ENCODE measurements around the gene DYRK3. TPM values are rescaled to one million over a fixed set of nuclear protein-coding genes. Genes with fewer than 3 reads are reported as not detected.

DYRK3 gene
- total RNA-seq, 1 donor from 2014 or later, result 26.6 TPM

GRCh38 chr1:206661161-206661820 lies 26.0 kb downstream of the DYRK3 start:
- H3K4me3 ChIP-seq, result no peak overlapping the region
- no peaks in the 10 kb centered on the region for H3K27me3 ChIP-seq (ENCODE audit: low read depth)
- peak overlapping the region; percentile 96 for H3K27ac ChIP-seq (replicated peaks)
- intact Hi-C loops (cut with micrococcal nuclease), result no loop called here
- DNase-seq, result no peak
- H3K9me3 ChIP-seq (replicated peaks), result no peaks in the 10 kb centered on the region
- no peak for TF ChIP-seq CTCF (IDR thresholded peaks at IDR 0.05; ENCODE audit: borderline replicate concordance)
- H3K36me3 ChIP-seq, result no peaks in the 10 kb centered on the region
- peaks cover 85% of the 10 kb centered on the region for H3K4me1 ChIP-seq

GRCh38 chr1:206662396-206663092 lies 27.2 kb downstream of the DYRK3 start:
- no peak overlapping the region for H3K4me3 ChIP-seq
- peaks cover 83% of the 10 kb centered on the region for H3K4me1 ChIP-seq
- H3K27me3 ChIP-seq (ENCODE audit: low read depth), result no peaks in the 10 kb centered on the region
- H3K9me3 ChIP-seq (replicated peaks), result no peaks in the 10 kb centered on the region
- TF ChIP-seq CTCF (IDR thresholded peaks at IDR 0.05; ENCODE audit: borderline replicate concordance), result no peak
- no peaks in the 10 kb centered on the region for H3K36me3 ChIP-seq
- peak overlapping the region; percentile 96 for H3K27ac ChIP-seq (replicated peaks)
- intact Hi-C loops (cut with micrococcal nuclease), result no loop called here
- no peak for DNase-seq

- Histone ChIP-seq H3K9me3 (replicated peaks) (no peaks in the 10 kb centered on the region), H3K36me3 (no peaks in the 10 kb centered on the region), H3K27ac (replicated peaks) (peak overlapping the region; percentile 96), H3K4me3 (peak overlapping the region; percentile 63), H3K4me1 (peaks cover 81% of the 10 kb centered on the region), H3K27me3 (ENCODE audit: low read depth) (no peaks in the 10 kb centered on the region)
- no peak for TF ChIP-seq CTCF (IDR thresholded peaks at IDR 0.05; ENCODE audit: borderline replicate concordance)
- intact Hi-C loops (cut with micrococcal nuclease), result no loop called here
- DNase-seq, result no peak
These were observed 28.0 kb downstream of the DYRK3 start for GRCh38 chr1:206663362-206663761.

- Histone ChIP-seq H3K9me3 (replicated peaks) (no peaks in the 10 kb centered on the region), H3K36me3 (no peaks in the 10 kb centered on the region), H3K27ac (replicated peaks) (peak overlapping the region; percentile 96), H3K4me1 (peaks cover 74% of the 10 kb centered on the region), H3K4me3 (peak overlapping the region; percentile 63), H3K27me3 (ENCODE audit: low read depth) (no peaks in the 10 kb centered on the region)
- intact Hi-C loops (cut with micrococcal nuclease), result loop anchor here (2.0 kb wide), 1 partner anchor 31 kb away; no protein-coding TSS in a partner anchor
- TF ChIP-seq CTCF (IDR thresholded peaks at IDR 0.05; ENCODE audit: borderline replicate concordance), result peak; percentile 85
- peak; percentile 65 for DNase-seq
These were observed 28.7 kb downstream of the DYRK3 start for GRCh38 chr1:206663832-206664652.

- Histone ChIP-seq H3K27ac (replicated peaks) (peak overlapping the region; percentile 96), H3K36me3 (no peaks in the 10 kb centered on the region), H3K4me1 (peaks cover 68% of the 10 kb centered on the region), H3K27me3 (ENCODE audit: low read depth) (no peaks in the 10 kb centered on the region), H3K4me3 (peak overlapping the region; percentile 63), H3K9me3 (replicated peaks) (no peaks in the 10 kb centered on the region)
- intact Hi-C loops (cut with micrococcal nuclease), result loop anchor here (2.0 kb wide), 1 partner anchor 32 kb away; no protein-coding TSS in a partner anchor
- DNase-seq, result peak; percentile 35
- TF ChIP-seq CTCF (IDR thresholded peaks at IDR 0.05; ENCODE audit: borderline replicate concordance), result no peak
These were observed 29.4 kb downstream of the DYRK3 start for GRCh38 chr1:206664740-206665139.
